ENCODE data around the gene ZIC5. TPM values are rescaled to one million over a fixed set of nuclear protein-coding genes. Genes with fewer than 3 reads are reported as not detected.
A peak's percentile ranks its signal among the peaks of the same experiment; 100 is the strongest.

ZIC5 gene
- polyA plus RNA-seq, 2 of the 4 experiments (the other 2 are of a cell fraction): 2.8 to 3.1 TPM

GRCh38 chr13:99996381-99996973, 24.9 kb upstream of the ZIC5 start:
- H3K4me2 ChIP-seq: no peak overlapping the region
- no peak for ATAC-seq
- H3K9me3 ChIP-seq: no peaks in the 10 kb centered on the region
- H3K4me1 ChIP-seq: peaks cover 11% of the 10 kb centered on the region
- ChIA-PET POLR2A (no interaction called here), CTCF (no interaction called here)
- TF ChIP-seq HOXB5 (CRISPR knock-in tag; IDR thresholded peaks at IDR 0.05) (no peak), BHLHE40 (IDR thresholded peaks at IDR 0.05; ENCODE audit: low read depth, low read length) (no peak), FOSB (CRISPR knock-in tag; IDR thresholded peaks at IDR 0.05) (no peak), CEBPB (IDR thresholded peaks at IDR 0.05) (no peak), NR3C1 (IDR thresholded peaks at IDR 0.05) (no peak), FOXS1 (CRISPR knock-in tag; IDR thresholded peaks at IDR 0.05) (no peak), PHF8 (IDR thresholded peaks at IDR 0.05; ENCODE audit: borderline replicate concordance, low read depth) (no peak), EHMT2 (IDR thresholded peaks at IDR 0.05; ENCODE audit: low read depth) (no peak), JUNB (IDR thresholded peaks at IDR 0.05) (no peak), MYC (IDR thresholded peaks at IDR 0.05; ENCODE audit: borderline replicate concordance, low read length) (no peak), ZSCAN20 (CRISPR knock-in tag; IDR thresholded peaks at IDR 0.05) (no peak), HDAC2 (IDR thresholded peaks at IDR 0.05) (no peak), CHD4 (IDR thresholded peaks at IDR 0.05; ENCODE audit: borderline replicate concordance) (no peak), NFE2L2 (conservative IDR thresholded peaks at IDR 0.05; ENCODE audit: low read length) (no peak), HEYL (CRISPR knock-in tag; IDR thresholded peaks at IDR 0.05) (no peak), GATA3 (IDR thresholded peaks at IDR 0.05; ENCODE audit: borderline replicate concordance) (no peak), EP300 (IDR thresholded peaks at IDR 0.05) (no peak)
- TF ChIP-seq, protein P1, sequence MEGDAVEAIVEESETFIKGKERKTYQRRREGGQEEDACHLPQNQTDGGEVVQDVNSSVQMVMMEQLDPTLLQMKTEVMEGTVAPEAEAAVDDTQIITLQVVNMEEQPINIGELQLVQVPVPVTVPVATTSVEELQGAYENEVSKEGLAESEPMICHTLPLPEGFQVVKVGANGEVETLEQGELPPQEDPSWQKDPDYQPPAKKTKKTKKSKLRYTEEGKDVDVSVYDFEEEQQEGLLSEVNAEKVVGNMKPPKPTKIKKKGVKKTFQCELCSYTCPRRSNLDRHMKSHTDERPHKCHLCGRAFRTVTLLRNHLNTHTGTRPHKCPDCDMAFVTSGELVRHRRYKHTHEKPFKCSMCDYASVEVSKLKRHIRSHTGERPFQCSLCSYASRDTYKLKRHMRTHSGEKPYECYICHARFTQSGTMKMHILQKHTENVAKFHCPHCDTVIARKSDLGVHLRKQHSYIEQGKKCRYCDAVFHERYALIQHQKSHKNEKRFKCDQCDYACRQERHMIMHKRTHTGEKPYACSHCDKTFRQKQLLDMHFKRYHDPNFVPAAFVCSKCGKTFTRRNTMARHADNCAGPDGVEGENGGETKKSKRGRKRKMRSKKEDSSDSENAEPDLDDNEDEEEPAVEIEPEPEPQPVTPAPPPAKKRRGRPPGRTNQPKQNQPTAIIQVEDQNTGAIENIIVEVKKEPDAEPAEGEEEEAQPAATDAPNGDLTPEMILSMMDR (IDR thresholded peaks at IDR 0.05): no peak
- TF ChIP-seq, protein P2, sequence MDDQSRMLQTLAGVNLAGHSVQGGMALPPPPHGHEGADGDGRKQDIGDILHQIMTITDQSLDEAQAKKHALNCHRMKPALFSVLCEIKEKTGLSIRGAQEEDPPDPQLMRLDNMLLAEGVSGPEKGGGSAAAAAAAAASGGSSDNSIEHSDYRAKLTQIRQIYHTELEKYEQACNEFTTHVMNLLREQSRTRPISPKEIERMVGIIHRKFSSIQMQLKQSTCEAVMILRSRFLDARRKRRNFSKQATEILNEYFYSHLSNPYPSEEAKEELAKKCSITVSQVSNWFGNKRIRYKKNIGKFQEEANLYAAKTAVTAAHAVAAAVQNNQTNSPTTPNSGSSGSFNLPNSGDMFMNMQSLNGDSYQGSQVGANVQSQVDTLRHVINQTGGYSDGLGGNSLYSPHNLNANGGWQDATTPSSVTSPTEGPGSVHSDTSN (IDR thresholded peaks at IDR 0.05): no peak
- TF ChIP-seq, protein P3, sequence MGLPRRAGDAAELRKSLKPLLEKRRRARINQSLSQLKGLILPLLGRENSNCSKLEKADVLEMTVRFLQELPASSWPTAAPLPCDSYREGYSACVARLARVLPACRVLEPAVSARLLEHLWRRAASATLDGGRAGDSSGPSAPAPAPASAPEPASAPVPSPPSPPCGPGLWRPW (IDR thresholded peaks at IDR 0.05): no peak
- H3K27ac ChIP-seq: no peak overlapping the region
- 87% methylated on average over 8 of the region's 8 CpGs for WGBS (ENCODE audit: missing lambda C conversion rate)
- H3K4me3 ChIP-seq: no peak overlapping the region
- no peak for DNase-seq (ENCODE audit: low read depth in 1 of 2, low spot score in 1 of 2)
- no peak for FAIRE-seq

GRCh38 chr13:99995589-99996380, 24.2 kb upstream of the ZIC5 start:
- peaks cover 11% of the 10 kb centered on the region for H3K4me1 ChIP-seq
- peak overlapping the region; percentile 33; the same call in 2 of the 3 replicates for H3K4me3 ChIP-seq
- POLR2A ChIA-PET: no interaction called here
- no peak overlapping the region for H3K27ac ChIP-seq
- H3K9me3 ChIP-seq: no peaks in the 10 kb centered on the region
- no peak for DNase-seq (ENCODE audit: low read depth in 1 of 2, low spot score in 1 of 2)
- CTCF ChIA-PET: no interaction called here
- WGBS (ENCODE audit: missing lambda C conversion rate): 57% methylated on average over 21 of the region's 21 CpGs
- TF ChIP-seq RNF2 (IDR thresholded peaks at IDR 0.05; ENCODE audit: borderline replicate concordance, low read depth) (peak; percentile 100), ZFP36 (IDR thresholded peaks at IDR 0.05; ENCODE audit: borderline replicate concordance, partially characterized antibody) (peak; percentile 68), CBX8 (IDR thresholded peaks at IDR 0.05) (peak; percentile 99)
- TF ChIP-seq, protein P3 (IDR thresholded peaks at IDR 0.05): no peak
- H3K4me2 ChIP-seq: peak overlapping the region; percentile 53; the same call in 2 of the 3 replicates
- ATAC-seq: no peak
- no peak for FAIRE-seq
